OCI-LY7 (cell line): Measurements from ENCODE around the gene STAC3. TPM values are rescaled to one million over a fixed set of nuclear protein-coding genes. Genes with fewer than 3 reads are reported as not detected.

Experiments
- BruUV-seq: library from RNA; stranded (reverse); fragments of 400-500 nt; replicated peaks from 2 replicates; lab custom pipeline; 2021; lab: Mats Ljungman, UMichigan
- CTCF ChIA-PET: fragments of 300-600 bp; sonication (Branson Sonifier 250); formaldehyde crosslinking; loops from one replicate; lab custom pipeline; 2022; ENCODE audit warnings: antibody characterized with exemption; ENCODE audit not compliant: unreplicated experiment; lab: Charles Lee
- POLR2A ChIA-PET: fragments of 300-600 bp; sonication (Branson Sonifier 250); formaldehyde crosslinking; loops from one replicate; lab custom pipeline; 2022; ENCODE audit warnings: antibody characterized with exemption; lab: Charles Lee
- DNase-seq: peaks from one replicate; pipeline ENCODE4 v3.0.0-alpha.2; 2015; ENCODE audit warnings: low spot score
- H2AFZ ChIP-seq: fragments of 200-600 bp; sonication (generic), shearing (Covaris generic); 2 replicates; pipeline ENCODE4 v1.6.1; 2014; ENCODE audit warnings: mild to moderate bottlenecking, antibody characterized with exemption, low read length, moderate library complexity
- H3K27ac ChIP-seq: fragments of 200-600 bp; sonication (generic); 2 replicates; pipeline ENCODE4 v1.5.1; 2014; ENCODE audit warnings: mixed run types, low read depth, mild to moderate bottlenecking, moderate library complexity, low read length, inconsistent platforms; ENCODE audit not compliant: poor library complexity, severe bottlenecking
- H3K36me3 ChIP-seq: fragments of 200-600 bp; sonication (generic); 2 replicates; pipeline ENCODE4 v1.6.1; 2014; ENCODE audit warnings: mild to moderate bottlenecking, antibody characterized with exemption, low read length, moderate library complexity, mixed read lengths; ENCODE audit not compliant: insufficient read depth
- H3K4me1 ChIP-seq: fragments of 200-600 bp; sonication (generic); 2 replicates; pipeline ENCODE4 v1.5.1; 2014; ENCODE audit warnings: mild to moderate bottlenecking, low read length; ENCODE audit not compliant: insufficient read depth, poor library complexity, severe bottlenecking
- H3K4me2 ChIP-seq: fragments of 200-600 bp; sonication (generic); 2 replicates; pipeline ENCODE4 v1.6.1; 2014; ENCODE audit warnings: mild to moderate bottlenecking, low read length
- H3K4me3 ChIP-seq: fragments of 200-600 bp; sonication (generic); 2 replicates; pipeline ENCODE4 v1.5.1; 2014; ENCODE audit warnings: mild to moderate bottlenecking, low read depth, low read length; ENCODE audit not compliant: poor library complexity, severe bottlenecking
- H3K79me2 ChIP-seq: fragments of 200-600 bp; sonication (generic); 2 replicates; pipeline ENCODE4 v1.6.1; 2016; ENCODE audit warnings: low read depth, mild to moderate bottlenecking, low read length, moderate library complexity, mixed read lengths; ENCODE audit not compliant: insufficient read depth
- H3K9me2 ChIP-seq: fragments of 200-600 bp; sonication (generic); 2 replicates; pipeline ENCODE4 v1.6.1; 2016; ENCODE audit warnings: mild to moderate bottlenecking, low read length, mixed read lengths; ENCODE audit not compliant: insufficient read depth
- H3K9me3 ChIP-seq: fragments of 200-600 bp; sonication (generic); 2 replicates; pipeline ENCODE4 v1.6.1; 2014; ENCODE audit warnings: mild to moderate bottlenecking, mixed run types, low read length, mixed read lengths
- H4K20me1 ChIP-seq: fragments of 200-600 bp; sonication (generic); 2 replicates; pipeline ENCODE4 v1.6.1; 2014; ENCODE audit warnings: mild to moderate bottlenecking, antibody characterized with exemption, low read length, moderate library complexity, mixed read lengths; ENCODE audit not compliant: insufficient read depth
- CTCF ChIP-seq: fragments of 200-600 bp; sonication (generic); conservative IDR thresholded peaks from 2 replicates; pipeline ENCODE4 v1.5.1; 2014; ENCODE audit warnings: mild to moderate bottlenecking, antibody characterized with exemption, low read length, moderate library complexity, mixed read lengths
- EZH2phosphoT487 ChIP-seq: fragments of 200-600 bp; sonication (generic); IDR thresholded peaks from 2 replicates; pipeline ENCODE4 v1.6.1; 2018; ENCODE audit warnings: low read depth, borderline replicate concordance, mild to moderate bottlenecking, mixed run types, antibody characterized with exemption, low read length, moderate library complexity, mixed read lengths
- intact Hi-C: fragments of 100-400 bp; cut with micrococcal nuclease; formaldehyde crosslinking; loops from one replicate; pipeline ENCODE4 v1.10.0; 2022; ENCODE audit not compliant: unreplicated experiment
- total RNA-seq, 2 experiments: library from RNA; depleted of rRNA in 1 of 2; stranded (reverse); fragments of >200 nt in 1 of 2; shearing (Covaris generic) in 1 of 2; gene quantifications; 2 replicates each; pipeline ENCODE4 v1.2.3, GENCODE V29; 2014 to 2022

STAC3 gene
- total RNA-seq, 2 experiments from 2014 or later, result 1.4 to 6.8 TPM

DNA sequence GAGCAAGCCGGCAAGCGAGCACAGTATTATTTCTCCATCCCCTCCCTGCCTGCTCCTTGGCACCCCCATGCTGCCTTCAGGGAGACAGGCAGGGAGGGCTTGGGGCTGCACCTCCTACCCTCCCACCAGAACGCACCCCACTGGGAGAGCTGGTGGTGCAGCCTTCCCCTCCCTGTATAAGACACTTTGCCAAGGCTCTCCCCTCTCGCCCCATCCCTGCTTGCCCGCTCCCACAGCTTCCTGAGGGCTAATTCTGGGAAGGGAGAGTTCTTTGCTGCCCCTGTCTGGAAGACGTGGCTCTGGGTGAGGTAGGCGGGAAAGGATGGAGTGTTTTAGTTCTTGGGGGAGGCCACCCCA, 38.3 kb downstream of the STAC3 start:
- no peak for DNase-seq
- H3K4me1 ChIP-seq, result peaks cover 64% of the 10 kb centered on the region
- H3K9me3 ChIP-seq, result no peaks in the 10 kb centered on the region
- no TSS peak for BruUV-seq
- H3K9me2 ChIP-seq, result no peaks in the 10 kb centered on the region
- peak overlapping the region; percentile 25; the same call in 1 of the 2 replicates for H3K4me2 ChIP-seq
- H3K79me2 ChIP-seq, result no peaks in the 10 kb centered on the region
- no peak overlapping the region for H3K4me3 ChIP-seq
- no peaks in the 10 kb centered on the region for H3K36me3 ChIP-seq
- no peak overlapping the region for H2AFZ ChIP-seq
- H4K20me1 ChIP-seq, result no peaks in the 10 kb centered on the region
- ChIA-PET POLR2A (no interaction called here), CTCF (interaction anchor here (2.5 kb wide), 1 partner anchor 29 kb away, joined by 32 read pairs; no protein-coding TSS in a partner anchor)
- intact Hi-C loops, result loop anchor here (1.0 to 2.0 kb wide), 3 partner anchors 31 to 244 kb away; no protein-coding TSS in a partner anchor
- no peak overlapping the region for H3K27ac ChIP-seq
- no peak for TF ChIP-seq CTCF
- no peak for TF ChIP-seq EZH2phosphoT487

- Histone ChIP-seq H3K36me3 (no peaks in the 10 kb centered on the region), H3K79me2 (no peaks in the 10 kb centered on the region), H4K20me1 (no peaks in the 10 kb centered on the region), H3K4me2 (peak overlapping the region; percentile 59), H3K4me1 (peaks cover 58% of the 10 kb centered on the region), H3K4me3 (no peak overlapping the region), H3K9me3 (no peaks in the 10 kb centered on the region), H2AFZ (no peak overlapping the region; the same call in 1 of the 2 replicates), H3K9me2 (no peaks in the 10 kb centered on the region), H3K27ac (no peak overlapping the region)
- no TSS peak for BruUV-seq
- no peak for DNase-seq
- intact Hi-C loops, result loop anchor here (2.0 kb wide), 1 partner anchor 241 kb away; no protein-coding TSS in a partner anchor
- POLR2A ChIA-PET, result no interaction called here
- TF ChIP-seq EZH2phosphoT487, result no peak
- CTCF ChIA-PET, result no interaction called here
Observed at GRCh38 chr12:57211791-57212700, 38.9 kb downstream of the STAC3 start.

DNA sequence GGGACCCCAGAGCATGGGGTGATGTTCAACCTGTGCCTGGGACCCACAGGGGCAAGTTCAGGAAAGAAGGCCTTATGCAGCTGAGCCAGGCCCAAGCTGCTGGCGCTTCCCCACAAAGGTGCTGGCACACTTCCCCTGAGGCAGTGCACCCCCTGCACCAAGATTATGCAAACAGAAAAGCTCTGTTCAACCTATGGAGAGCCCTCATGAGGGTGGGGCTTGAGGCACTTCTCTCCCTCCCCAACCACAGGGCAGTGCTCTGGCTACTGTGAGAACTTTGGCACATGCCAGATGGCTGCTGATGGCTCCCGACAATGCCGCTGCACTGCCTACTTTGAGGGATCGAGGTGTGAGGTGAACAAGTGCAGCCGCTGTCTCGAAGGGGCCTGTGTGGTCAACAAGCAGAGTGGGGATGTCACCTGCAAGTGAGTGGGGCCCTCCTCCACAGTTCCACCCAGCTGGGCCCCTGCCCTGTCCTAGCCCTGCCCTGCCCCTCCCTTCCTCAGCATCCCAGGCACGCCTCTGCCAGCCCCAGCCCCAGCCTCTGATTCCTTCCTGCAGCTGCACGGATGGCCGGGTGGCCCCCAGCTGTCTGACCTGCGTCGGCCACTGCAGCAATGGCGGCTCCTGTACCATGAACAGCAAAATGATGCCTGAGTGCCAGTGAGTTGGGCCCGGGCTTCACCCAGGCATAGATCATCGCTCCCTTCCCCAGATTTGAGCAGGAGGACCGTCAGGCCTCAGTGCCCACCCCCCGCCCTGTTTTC, 39.9 kb downstream of the STAC3 start:
- Histone ChIP-seq H3K9me2 (no peaks in the 10 kb centered on the region), H2AFZ (peak overlapping the region; percentile 15; the same call in 1 of the 2 replicates), H3K79me2 (no peaks in the 10 kb centered on the region), H4K20me1 (no peaks in the 10 kb centered on the region), H3K9me3 (no peaks in the 10 kb centered on the region), H3K4me2 (peak overlapping the region; percentile 59), H3K36me3 (no peaks in the 10 kb centered on the region), H3K27ac (no peak overlapping the region), H3K4me1 (peaks cover 51% of the 10 kb centered on the region), H3K4me3 (no peak overlapping the region)
- TF ChIP-seq EZH2phosphoT487 (no peak), CTCF (no peak)
- ChIA-PET CTCF (interaction anchor here (0.5 kb wide), 1 partner anchor 19 kb away, joined by 3 read pairs; the partner anchor contains the start of gene SHMT2), POLR2A (no interaction called here)
- DNase-seq, result peak; percentile 63
- no TSS peak for BruUV-seq
- intact Hi-C loops, result no loop called here
